CD14-positive monocyte (primary cell): ENCODE results near the gene CENPH. TPM values are rescaled to one million over a fixed set of nuclear protein-coding genes. Genes with fewer than 3 reads are reported as not detected.
"Not testable (repeated sequence)": the region's sequence is repeated elsewhere in the genome, so short reads cannot be mapped to it uniquely, and the experiment has no call there.

Experiments
- DNase-seq, 3 donors: peaks; one replicate each; pipeline ENCODE4 v3.0.0-alpha.2; 2011 to 2022
- H2AFZ ChIP-seq: 2 replicates; pipeline ENCODE4 v1.6.0; 2012; ENCODE audit warnings: mild to moderate bottlenecking, low read depth, low read length, inconsistent platforms; ENCODE audit not compliant: insufficient read depth, poor library complexity, severe bottlenecking
- H3K27ac ChIP-seq, 2 donors: 1 replicate in 1 of 2; 2 replicates in 1 of 2; pipeline ENCODE4 v1.5.1; 2012 to 2013; ENCODE audit warnings: low read length in 2 of 2, control low read depth in 1 of 2, inconsistent platforms in 1 of 2, low read depth in 1 of 2, mild to moderate bottlenecking in 1 of 2
- H3K27me3 ChIP-seq, 2 donors: one replicate each; pipeline versions ENCODE4 v1.6.0 to v1.6.1; 2011 to 2013; ENCODE audit warnings: low read length in 2 of 2; ENCODE audit not compliant: control insufficient read depth in 2 of 2, insufficient read depth in 2 of 2
- H3K36me3 ChIP-seq, 2 donors: replicated peaks in 1 of 2; 1 replicate in 1 of 2; 2 replicates in 1 of 2; pipeline versions ENCODE4 v1.5.1 to v1.6.1; 2012 to 2013; ENCODE audit warnings: low read length in 2 of 2, control low read depth in 1 of 2, inconsistent platforms in 1 of 2, mild to moderate bottlenecking in 1 of 2; ENCODE audit not compliant: insufficient read depth in 2 of 2, control insufficient read depth in 1 of 2
- H3K4me1 ChIP-seq, 2 donors: 1 replicate in 1 of 2; 2 replicates in 1 of 2; pipeline versions ENCODE4 v1.5.1 to v1.6.1; 2012 to 2013; ENCODE audit warnings: low read length in 2 of 2, control low read depth in 1 of 2, inconsistent platforms in 1 of 2, mild to moderate bottlenecking in 1 of 2, moderate library complexity in 1 of 2; ENCODE audit not compliant: insufficient read depth in 2 of 2, control insufficient read depth in 1 of 2
- H3K4me2 ChIP-seq: replicated peaks from 2 replicates; pipeline ENCODE3; 2012; ENCODE audit warnings: low read length, moderate library complexity, mild to moderate bottlenecking; ENCODE audit not compliant: poor library complexity, severe bottlenecking; ENCODE audit errors: extremely low read depth
- H3K4me3 ChIP-seq, 3 experiments: fragments of 200-600 bp in 1 of 3; sonication (generic) in 1 of 3; replicated peaks in 1 of 3; 1 replicate in 2 of 3; 2 replicates in 1 of 3; pipeline ENCODE4 v1.5.1; 2011 to 2013; ENCODE audit warnings: low read length in 3 of 3, mild to moderate bottlenecking in 3 of 3, control low read depth in 2 of 3, low read depth in 2 of 3, inconsistent platforms in 1 of 3, moderate library complexity in 1 of 3
- H3K79me2 ChIP-seq: 2 replicates; pipeline ENCODE4 v1.6.0; 2012; ENCODE audit warnings: mild to moderate bottlenecking, control low read depth, inconsistent platforms, low read length, moderate library complexity; ENCODE audit not compliant: insufficient read depth
- H3K9ac ChIP-seq: 2 replicates; pipeline ENCODE4 v1.6.0; 2017; ENCODE audit warnings: low read length, mild to moderate bottlenecking; ENCODE audit not compliant: insufficient read depth, poor library complexity, severe bottlenecking
- H3K9me3 ChIP-seq, 2 donors: replicated peaks in 1 of 2; 1 replicate in 1 of 2; 2 replicates in 1 of 2; pipeline versions ENCODE4 v1.5.1 to v1.6.1; 2012 to 2013; ENCODE audit warnings: low read length in 2 of 2, control low read depth in 1 of 2; ENCODE audit not compliant: control insufficient read depth in 1 of 2, insufficient read depth in 1 of 2
- H4K20me1 ChIP-seq: 2 replicates; pipeline ENCODE4 v1.6.0; 2012; ENCODE audit warnings: mild to moderate bottlenecking, low read length, control low read depth, moderate library complexity; ENCODE audit not compliant: insufficient read depth
- H3K27ac Mint-ChIP-seq, 7 donors: one replicate each; pipeline ENCODE4 v1.8.0; 2020; ENCODE audit warnings: mild to moderate bottlenecking in 7 of 7, mixed read lengths in 7 of 7, moderate library complexity in 6 of 7, inconsistent platforms in 2 of 7
- H3K27me3 Mint-ChIP-seq, 3 donors: one replicate each; pipeline ENCODE4 v1.8.0; 2021 to 2022; ENCODE audit warnings: low read depth in 3 of 3, mild to moderate bottlenecking in 3 of 3, mixed read lengths in 3 of 3, moderate library complexity in 3 of 3, inconsistent platforms in 1 of 3
- H3K36me3 Mint-ChIP-seq, 2 donors: one replicate each; pipeline ENCODE4 v1.8.0; 2020; ENCODE audit warnings: mixed read lengths in 2 of 2, inconsistent platforms in 1 of 2, mild to moderate bottlenecking in 1 of 2
- H3K4me1 Mint-ChIP-seq: one replicate; pipeline ENCODE4 v1.8.0; 2020; ENCODE audit warnings: mild to moderate bottlenecking, mixed read lengths
- H3K4me3 Mint-ChIP-seq, 2 donors: one replicate each; pipeline ENCODE4 v1.8.0; 2020; ENCODE audit warnings: mild to moderate bottlenecking in 2 of 2, mixed read lengths in 2 of 2, moderate library complexity in 1 of 2
- H3K9me3 Mint-ChIP-seq, 7 donors: one replicate each; pipeline ENCODE4 v1.8.0; 2020 to 2022; ENCODE audit warnings: mixed read lengths in 7 of 7, mild to moderate bottlenecking in 6 of 7, moderate library complexity in 6 of 7, inconsistent platforms in 2 of 7
- CTCF ChIP-seq: fragments of 200-600 bp; IDR thresholded peaks from one replicate; pipeline ENCODE4 v1.8.0; 2022; ENCODE audit warnings: antibody characterized with exemption, mild to moderate bottlenecking
- WGBS: methylation state at CpG from one replicate; pipeline ENCODE4 v1.1.5; 2013; ENCODE audit warnings: missing lambda C conversion rate; ENCODE audit not compliant: insufficient coverage; 5-methylcytosine and 5-hydroxymethylcytosine counted together
- intact Hi-C, 2 donors: fragments of 100-400 bp; cut with micrococcal nuclease; formaldehyde crosslinking; loops; one replicate each; pipeline versions ENCODE4 v1.15.0 to v1.15.1; 2023
- polyA plus RNA-seq, 3 donors: library from polyadenylated mRNA; depleted of rRNA in 1 of 3; unstranded in 2 of 3; stranded (reverse) in 1 of 3; fragments of 300-500 nt in 2 of 3; fragments of >200 nt in 1 of 3; fragmentation: Illumina TruSeq in 2 of 3; gene quantifications; 1 replicate in 2 of 3; 2 replicates in 1 of 3; pipeline ENCODE4 v1.2.3, GENCODE V29; 2012 to 2021

The CENPH gene
- polyA plus RNA-seq, 3 donors, result 0.57 to 0.73 (median 0.61) TPM

- Histone ChIP-seq H3K79me2 (peaks cover 35% of the 10 kb centered on the region), H3K4me2 (no peak overlapping the region), H3K36me3 (peaks cover 23 to 64% of the 10 kb centered on the region in 2 donors), H3K4me3 (no peak overlapping the region), H4K20me1 (peaks cover 23% of the 10 kb centered on the region), H3K9me3 (peaks cover 0 to 5% of the 10 kb centered on the region in 2 donors), H2AFZ (no peak overlapping the region), H3K4me1 (no peaks in the 10 kb centered on the region), H3K27me3 (no peaks in the 10 kb centered on the region), H3K27ac (no peak overlapping the region), H3K9ac (no peak overlapping the region)
- intact Hi-C loops, result no loop called here
- no peak for TF ChIP-seq CTCF
- H3K4me3 Mint-ChIP-seq, result no peak overlapping the region
- DNase-seq, result no peak
- no peaks in the 10 kb centered on the region for H3K27me3 Mint-ChIP-seq
- H3K4me1 Mint-ChIP-seq, result no peaks in the 10 kb centered on the region
- H3K27ac Mint-ChIP-seq, result no peak overlapping the region
- peaks cover 2 to 12% (median 6%) of the 10 kb centered on the region in 7 donors for H3K9me3 Mint-ChIP-seq
- peaks cover 35 to 67% of the 10 kb centered on the region in 2 donors for H3K36me3 Mint-ChIP-seq
- no CpG with 5 or more reads among the region's 3 CpGs for WGBS
Observed at GRCh38 chr5:69252437-69252836, 63.1 kb downstream of the CENPH start.

GRCh38 chr5:69255940-69256339 lies 66.6 kb downstream of the CENPH start:
- H3K4me1 ChIP-seq, H3K27ac ChIP-seq, H3K27me3 Mint-ChIP-seq, H4K20me1 ChIP-seq, H3K9me3 Mint-ChIP-seq, H3K9me3 ChIP-seq, DNase-seq, H3K4me3 ChIP-seq, H3K79me2 ChIP-seq, H3K4me3 Mint-ChIP-seq, H3K4me1 Mint-ChIP-seq, H2AFZ ChIP-seq, H3K27ac Mint-ChIP-seq, intact Hi-C loops, H3K9ac ChIP-seq, H3K4me2 ChIP-seq, H3K27me3 ChIP-seq: not testable (repeated sequence)
- peaks cover 58 to 76% of the 10 kb centered on the region in 2 donors for H3K36me3 Mint-ChIP-seq
- 100% methylated on average over 1 of the region's 4 CpGs for WGBS
- peaks cover 55 to 90% of the 10 kb centered on the region in 2 donors for H3K36me3 ChIP-seq
